ENCODE measurements around the gene IL1RAPL1.
"Not testable (repeated sequence)": the region's sequence is repeated elsewhere in the genome, so short reads cannot be mapped to it uniquely, and the experiment has no call there.

The IL1RAPL1 gene

GRCh38 chrX:29295987-29296680 is 708.9 kb downstream of the IL1RAPL1 start:
- DNase-seq = no peak

GRCh38 chrX:29297171-29297800 is 710.0 kb downstream of the IL1RAPL1 start:
- no peak for DNase-seq

- DNase-seq = no peak
Observed at GRCh38 chrX:29299684-29300083, 712.4 kb downstream of the IL1RAPL1 start.

GRCh38 chrX:29308726-29309125 is 721.5 kb downstream of the IL1RAPL1 start:
- DNase-seq = no peak

GRCh38 chrX:29315931-29316330 is 728.7 kb downstream of the IL1RAPL1 start:
- DNase-seq = no peak

- DNase-seq = no peak
Observed at GRCh38 chrX:29318012-29318411, 730.8 kb downstream of the IL1RAPL1 start.

GRCh38 chrX:29332429-29332828 is 745.2 kb downstream of the IL1RAPL1 start:
- DNase-seq = not testable (repeated sequence)

GRCh38 chrX:29333091-29333490 is 745.8 kb downstream of the IL1RAPL1 start:
- not testable (repeated sequence) for DNase-seq

- DNase-seq = no peak
Observed at GRCh38 chrX:29348288-29348687, 761.0 kb downstream of the IL1RAPL1 start.

- DNase-seq = no peak
Observed at GRCh38 chrX:29359276-29359675, 772.0 kb downstream of the IL1RAPL1 start.

GRCh38 chrX:29374765-29375164 is 787.5 kb downstream of the IL1RAPL1 start:
- DNase-seq = not testable (repeated sequence)

- no peak for DNase-seq
Observed at GRCh38 chrX:29376584-29376983, 789.3 kb downstream of the IL1RAPL1 start.

GRCh38 chrX:29382811-29383210 is 795.6 kb downstream of the IL1RAPL1 start:
- DNase-seq = no peak

GRCh38 chrX:29388509-29388908 is 801.3 kb downstream of the IL1RAPL1 start:
- DNase-seq = no peak

- no peak for DNase-seq
Observed at GRCh38 chrX:29397506-29397905, 810.3 kb downstream of the IL1RAPL1 start.

- no peak for DNase-seq
Observed at GRCh38 chrX:29407357-29407756, 820.1 kb downstream of the IL1RAPL1 start.

- no peak for DNase-seq
Observed at GRCh38 chrX:29419774-29420553, 832.7 kb downstream of the IL1RAPL1 start.

- no peak for DNase-seq
Observed at GRCh38 chrX:29422034-29422433, 834.8 kb downstream of the IL1RAPL1 start.

- no peak for DNase-seq
Observed at GRCh38 chrX:29431895-29432294, 844.6 kb downstream of the IL1RAPL1 start.

- DNase-seq = no peak
Observed at GRCh38 chrX:29432534-29432933, 845.3 kb downstream of the IL1RAPL1 start.

GRCh38 chrX:29434939-29435338 is 847.7 kb downstream of the IL1RAPL1 start:
- DNase-seq = no peak

GRCh38 chrX:29435396-29435795 is 848.1 kb downstream of the IL1RAPL1 start:
- no peak for DNase-seq

GRCh38 chrX:29447867-29448266 is 860.6 kb downstream of the IL1RAPL1 start:
- no peak for DNase-seq

- no peak for DNase-seq
Observed at GRCh38 chrX:29453333-29453732, 866.1 kb downstream of the IL1RAPL1 start.
